ENCODE measurements around the gene DSE.
A peak's percentile ranks its signal among the peaks of the same experiment; 100 is the strongest.

The DSE gene

GRCh38 chr6:116355796-116356195 lies 15.0 kb upstream of the DSE start:
- no peak for DNase-seq (ENCODE audit: insufficient read length, low spot score)
- no peak for FAIRE-seq
- TF ChIP-seq POLR2AphosphoS5 (IDR thresholded peaks at IDR 0.05; ENCODE audit: low read depth, low read length) = no peak
- no peak for TF ChIP-seq POU2F2 (IDR thresholded peaks at IDR 0.05; ENCODE audit: low read depth, low read length)
- no peak for TF ChIP-seq PAX5 (IDR thresholded peaks at IDR 0.05; ENCODE audit: insufficient read depth, low read length, severe bottlenecking)
- TF ChIP-seq POLR2A (IDR thresholded peaks at IDR 0.05; ENCODE audit: low read depth, low read length) = no peak
- TF ChIP-seq SPI1 (IDR thresholded peaks at IDR 0.05; ENCODE audit: low read depth, low read length) = no peak
- TF ChIP-seq TAF1 (IDR thresholded peaks at IDR 0.05; ENCODE audit: low read depth, low read length) = no peak

- no peak for FAIRE-seq
- TF ChIP-seq TAF1 (IDR thresholded peaks at IDR 0.05; ENCODE audit: low read depth, low read length) = no peak
- TF ChIP-seq PAX5 (IDR thresholded peaks at IDR 0.05; ENCODE audit: insufficient read depth, low read length, severe bottlenecking) = no peak
- no peak for DNase-seq (ENCODE audit: insufficient read length, low spot score)
Observed at GRCh38 chr6:116359131-116359530, 11.6 kb upstream of the DSE start.

- FAIRE-seq = no peak
- TF ChIP-seq POLR2AphosphoS5 (IDR thresholded peaks at IDR 0.05; ENCODE audit: low read depth, low read length) (no peak), PAX5 (IDR thresholded peaks at IDR 0.05; ENCODE audit: insufficient read depth, low read length, severe bottlenecking) (no peak), POLR2A (IDR thresholded peaks at IDR 0.05; ENCODE audit: low read depth, low read length) (no peak), TAF1 (IDR thresholded peaks at IDR 0.05; ENCODE audit: low read depth, low read length) (no peak), POU2F2 (IDR thresholded peaks at IDR 0.05; ENCODE audit: low read depth, low read length) (no peak), SPI1 (IDR thresholded peaks at IDR 0.05; ENCODE audit: low read depth, low read length) (no peak)
- no peak for DNase-seq (ENCODE audit: insufficient read length, low spot score)
Observed at GRCh38 chr6:116359835-116360234, 10.9 kb upstream of the DSE start.

- no peak for DNase-seq (ENCODE audit: insufficient read length, low spot score)
- TF ChIP-seq POU2F2 (IDR thresholded peaks at IDR 0.05; ENCODE audit: low read depth, low read length) (no peak), POLR2A (IDR thresholded peaks at IDR 0.05; ENCODE audit: low read depth, low read length) (no peak), SPI1 (IDR thresholded peaks at IDR 0.05; ENCODE audit: low read depth, low read length) (no peak), POLR2AphosphoS5 (IDR thresholded peaks at IDR 0.05; ENCODE audit: low read depth, low read length) (no peak), TAF1 (IDR thresholded peaks at IDR 0.05; ENCODE audit: low read depth, low read length) (no peak)
- no peak for FAIRE-seq
Observed at GRCh38 chr6:116362276-116362675, 8.5 kb upstream of the DSE start.

GRCh38 chr6:116363759-116364158 lies 7.0 kb upstream of the DSE start:
- DNase-seq (ENCODE audit: insufficient read length, low spot score) = no peak
- no peak for FAIRE-seq
- no peak for TF ChIP-seq POU2F2 (IDR thresholded peaks at IDR 0.05; ENCODE audit: low read depth, low read length)
- no peak for TF ChIP-seq TAF1 (IDR thresholded peaks at IDR 0.05; ENCODE audit: low read depth, low read length)
- peak; percentile 33; the same call in 1 of the 2 replicates for TF ChIP-seq SPI1 (IDR thresholded peaks at IDR 0.05; ENCODE audit: low read depth, low read length)

- TF ChIP-seq POU2F2 (IDR thresholded peaks at IDR 0.05; ENCODE audit: low read depth, low read length) = no peak
- no peak for TF ChIP-seq SPI1 (IDR thresholded peaks at IDR 0.05; ENCODE audit: low read depth, low read length)
- no peak for TF ChIP-seq POLR2A (IDR thresholded peaks at IDR 0.05; ENCODE audit: low read depth, low read length)
- no peak for TF ChIP-seq POLR2AphosphoS5 (IDR thresholded peaks at IDR 0.05; ENCODE audit: low read depth, low read length)
- no peak for TF ChIP-seq TAF1 (IDR thresholded peaks at IDR 0.05; ENCODE audit: low read depth, low read length)
- TF ChIP-seq PAX5 (IDR thresholded peaks at IDR 0.05; ENCODE audit: insufficient read depth, low read length, severe bottlenecking) = no peak
- FAIRE-seq = peak; percentile 69
- DNase-seq (ENCODE audit: insufficient read length, low spot score) = no peak
Observed at GRCh38 chr6:116364321-116364720, 6.4 kb upstream of the DSE start.

GRCh38 chr6:116365743-116366142 lies 5.0 kb upstream of the DSE start:
- DNase-seq (ENCODE audit: insufficient read length, low spot score) = no peak
- FAIRE-seq = no peak
- TF ChIP-seq PAX5 (IDR thresholded peaks at IDR 0.05; ENCODE audit: insufficient read depth, low read length, severe bottlenecking) (no peak), TAF1 (IDR thresholded peaks at IDR 0.05; ENCODE audit: low read depth, low read length) (no peak), POLR2A (IDR thresholded peaks at IDR 0.05; ENCODE audit: low read depth, low read length) (no peak), POU2F2 (IDR thresholded peaks at IDR 0.05; ENCODE audit: low read depth, low read length) (no peak), POLR2AphosphoS5 (IDR thresholded peaks at IDR 0.05; ENCODE audit: low read depth, low read length) (no peak), SPI1 (IDR thresholded peaks at IDR 0.05; ENCODE audit: low read depth, low read length) (no peak)

GRCh38 chr6:116366740-116367275 lies 3.9 kb upstream of the DSE start:
- TF ChIP-seq POLR2AphosphoS5 (IDR thresholded peaks at IDR 0.05; ENCODE audit: low read depth, low read length) (no peak), TAF1 (IDR thresholded peaks at IDR 0.05; ENCODE audit: low read depth, low read length) (no peak)
- no peak for FAIRE-seq
- no peak for DNase-seq (ENCODE audit: insufficient read length, low spot score)

- DNase-seq (ENCODE audit: insufficient read length, low spot score) = no peak
- TF ChIP-seq POU2F2 (IDR thresholded peaks at IDR 0.05; ENCODE audit: low read depth, low read length) = peak; percentile 68
- TF ChIP-seq TAF1 (IDR thresholded peaks at IDR 0.05; ENCODE audit: low read depth, low read length) = no peak
- no peak for TF ChIP-seq POLR2AphosphoS5 (IDR thresholded peaks at IDR 0.05; ENCODE audit: low read depth, low read length)
- TF ChIP-seq PAX5 (IDR thresholded peaks at IDR 0.05; ENCODE audit: insufficient read depth, low read length, severe bottlenecking) = no peak
- no peak for TF ChIP-seq POLR2A (IDR thresholded peaks at IDR 0.05; ENCODE audit: low read depth, low read length)
- peak; percentile 90 for TF ChIP-seq SPI1 (IDR thresholded peaks at IDR 0.05; ENCODE audit: low read depth, low read length)
- no peak for FAIRE-seq
Observed at GRCh38 chr6:116369540-116369939, 1.2 kb upstream of the DSE start.

GRCh38 chr6:116369964-116370759 lies 585 bp upstream of the DSE start:
- TF ChIP-seq TAF1 (IDR thresholded peaks at IDR 0.05; ENCODE audit: low read depth, low read length) = no peak
- TF ChIP-seq POLR2A (IDR thresholded peaks at IDR 0.05; ENCODE audit: low read depth, low read length) = no peak
- 0 out of 2 replicates have a peak, but pooled peaks have one; percentile 11 for TF ChIP-seq SPI1 (IDR thresholded peaks at IDR 0.05; ENCODE audit: low read depth, low read length)
- no peak for TF ChIP-seq POLR2AphosphoS5 (IDR thresholded peaks at IDR 0.05; ENCODE audit: low read depth, low read length)
- TF ChIP-seq POU2F2 (IDR thresholded peaks at IDR 0.05; ENCODE audit: low read depth, low read length) = peak; percentile 7; the same call in 1 of the 2 replicates
- TF ChIP-seq PAX5 (IDR thresholded peaks at IDR 0.05; ENCODE audit: insufficient read depth, low read length, severe bottlenecking) = no peak
- DNase-seq (ENCODE audit: insufficient read length, low spot score) (no peak), FAIRE-seq (no peak)
